PC-3 (cell line): Measurements from ENCODE around the gene TNRC6C. TPM values are rescaled to one million over a fixed set of nuclear protein-coding genes. Genes with fewer than 3 reads are reported as not detected.

ENCODE experiments used
- ATAC-seq: fragments of 200-7000 bp; cut with Tn5 transposase; 2 replicates; pipeline ENCODE4 v1.9.1; 2020; ENCODE audit warnings: mild to moderate bottlenecking, moderate library complexity
- BruUV-seq: library from RNA; stranded (reverse); fragments of 400-500 nt; replicated peaks from 2 replicates; lab custom pipeline; 2021; lab: Mats Ljungman, UMichigan
- CTCF ChIA-PET: fragments of 300-600 bp; sonication (Branson Sonifier 250); formaldehyde crosslinking; loops from one replicate; lab custom pipeline; 2022; ENCODE audit warnings: antibody characterized with exemption; lab: Charles Lee
- POLR2A ChIA-PET: fragments of 300-600 bp; sonication (Branson Sonifier 250); formaldehyde crosslinking; loops from one replicate; lab custom pipeline; 2022; ENCODE audit warnings: antibody characterized with exemption; ENCODE audit not compliant: unreplicated experiment; lab: Charles Lee
- DNase-seq: peaks from one replicate; pipeline ENCODE4 v3.0.0-alpha.2; 2015
- H2AFZ ChIP-seq: fragments of 300-600 bp; sonication (generic); 2 replicates; pipeline ENCODE4 v1.6.0; 2016; ENCODE audit warnings: antibody characterized with exemption, low read length
- H3F3A ChIP-seq: fragments of 300-600 bp; sonication (generic); one replicate; pipeline ENCODE4 v1.6.0; 2017; ENCODE audit warnings: antibody characterized with exemption, low read length, control low read depth, mild to moderate bottlenecking; ENCODE audit not compliant: unreplicated experiment
- H3K27ac ChIP-seq: fragments of 300-600 bp; sonication (generic); 2 replicates; pipeline ENCODE4 v1.5.1; 2016; ENCODE audit warnings: mild to moderate bottlenecking, low read length
- H3K27me3 ChIP-seq: fragments of 300-600 bp; sonication (generic); 2 replicates; pipeline ENCODE4 v1.6.1; 2016; ENCODE audit warnings: low read length, mixed read lengths
- H3K36me3 ChIP-seq: fragments of 300-600 bp; sonication (generic); 2 replicates; pipeline ENCODE4 v1.6.1; 2016; ENCODE audit warnings: low read depth, mixed run types, low read length, mixed read lengths
- H3K4me1 ChIP-seq: fragments of 300-600 bp; sonication (generic); 2 replicates; pipeline ENCODE4 v1.5.1; 2016; ENCODE audit warnings: low read length; ENCODE audit not compliant: insufficient read depth
- H3K4me2 ChIP-seq: fragments of 300-600 bp; sonication (generic); 2 replicates; pipeline ENCODE4 v1.6.0; 2016; ENCODE audit warnings: low read length
- H3K4me3 ChIP-seq: fragments of 300-600 bp; sonication (generic); 2 replicates; pipeline ENCODE4 v1.5.1; 2016; ENCODE audit warnings: mild to moderate bottlenecking, low read length, mixed read lengths
- H3K79me2 ChIP-seq: fragments of 300-600 bp; sonication (generic); 2 replicates; pipeline ENCODE4 v1.6.1; 2017; ENCODE audit warnings: low read length, mixed read lengths
- H3K9ac ChIP-seq: fragments of 300-600 bp; sonication (generic); 2 replicates; pipeline ENCODE4 v1.6.0; 2016; ENCODE audit warnings: mild to moderate bottlenecking, low read length
- H3K9me2 ChIP-seq: fragments of 300-600 bp; sonication (generic); replicated peaks from 2 replicates; pipeline ENCODE4 v1.6.1; 2016; ENCODE audit warnings: mixed run types, low read length, mixed read lengths
- H3K9me3 ChIP-seq: fragments of 300-600 bp; sonication (generic); 2 replicates; pipeline ENCODE4 v1.6.1; 2016; ENCODE audit warnings: low read length, mixed read lengths
- H4K20me1 ChIP-seq: fragments of 300-600 bp; sonication (generic); 2 replicates; pipeline ENCODE4 v1.6.1; 2016; ENCODE audit warnings: low read length, mixed read lengths
- EZH2 ChIP-seq: fragments of 300-600 bp; sonication (generic); IDR thresholded peaks from one replicate; pipeline ENCODE4 v1.6.1; 2017; ENCODE audit warnings: antibody characterized with exemption, mild to moderate bottlenecking, low read length; ENCODE audit not compliant: unreplicated experiment
- EZH2phosphoT487 ChIP-seq: fragments of 300-600 bp; sonication (generic); IDR thresholded peaks from 2 replicates; pipeline ENCODE4 v1.6.1; 2018; ENCODE audit warnings: mild to moderate bottlenecking, antibody characterized with exemption, low read length, borderline replicate concordance
- intact Hi-C: fragments of 100-400 bp; cut with micrococcal nuclease; formaldehyde crosslinking; loops from 2 replicates; pipeline ENCODE4 v1.9.0; 2023
- total RNA-seq: library from RNA; depleted of rRNA; stranded (reverse); fragments of >200 nt; gene quantifications from 2 replicates; pipeline ENCODE4 v1.2.3, GENCODE V29; 2014
- TF ChIP-seq, protein P1 (sequence below): fragments of 300-600 bp; sonication (generic); conservative IDR thresholded peaks from 2 replicates; pipeline ENCODE4 v1.5.1; 2017; ENCODE audit warnings: antibody characterized with exemption, low read depth, mild to moderate bottlenecking, low read length

TNRC6C gene
- total RNA-seq, 1 experiment from 2014 or later, result 5.3 TPM

DNA sequence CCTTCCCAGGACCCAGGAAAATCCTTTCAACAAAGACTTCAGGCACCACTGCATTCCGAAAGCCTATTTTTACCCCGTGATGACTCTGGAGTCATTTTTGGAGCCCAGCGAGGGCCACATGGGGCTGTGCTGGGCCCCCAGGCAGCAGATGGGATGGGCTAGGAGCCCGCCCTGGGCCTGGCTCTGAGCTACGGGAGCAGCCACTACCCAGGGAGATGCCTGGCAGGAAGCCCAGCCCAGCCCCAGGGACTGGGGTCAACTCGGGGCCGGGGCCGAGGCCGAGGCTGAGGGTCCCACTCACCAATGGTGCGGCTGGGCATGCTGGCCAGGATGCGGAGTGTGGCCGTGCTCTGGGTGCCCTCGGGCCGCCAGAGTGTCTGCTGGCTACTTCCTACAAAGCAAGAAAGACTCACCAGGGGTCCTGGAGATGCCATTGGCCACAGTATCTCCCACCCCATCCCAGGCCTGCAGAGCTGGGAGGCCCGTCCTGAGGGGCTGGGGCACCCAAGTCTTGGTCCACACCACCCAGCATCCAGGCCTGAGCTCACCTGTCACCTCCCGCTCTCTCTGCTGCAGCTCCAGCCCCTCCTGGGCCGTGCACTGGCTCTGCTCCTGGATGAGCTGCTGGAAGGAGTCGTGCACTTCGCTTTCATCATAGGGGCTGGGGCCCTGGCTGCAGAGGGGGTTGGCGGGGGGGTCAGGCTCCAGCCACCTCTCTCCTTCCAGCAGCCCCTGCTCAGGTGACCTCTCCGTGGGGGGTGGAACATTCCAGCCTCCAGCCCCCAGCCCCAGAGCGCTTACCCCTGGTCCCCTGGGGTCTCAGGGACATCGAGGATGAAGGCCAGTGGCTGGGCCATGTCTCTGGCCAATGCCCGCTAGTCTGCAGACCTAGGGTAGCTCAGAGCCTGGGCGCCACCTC, 167.7 kb downstream of the TNRC6C start:
- ChIA-PET POLR2A (no interaction called here), CTCF (no interaction called here)
- BruUV-seq, result no TSS peak
- H3K4me1 ChIP-seq, result peaks cover 18% of the 10 kb centered on the region
- DNase-seq (no peak), ATAC-seq (no peak)
- TF ChIP-seq, protein P1, sequence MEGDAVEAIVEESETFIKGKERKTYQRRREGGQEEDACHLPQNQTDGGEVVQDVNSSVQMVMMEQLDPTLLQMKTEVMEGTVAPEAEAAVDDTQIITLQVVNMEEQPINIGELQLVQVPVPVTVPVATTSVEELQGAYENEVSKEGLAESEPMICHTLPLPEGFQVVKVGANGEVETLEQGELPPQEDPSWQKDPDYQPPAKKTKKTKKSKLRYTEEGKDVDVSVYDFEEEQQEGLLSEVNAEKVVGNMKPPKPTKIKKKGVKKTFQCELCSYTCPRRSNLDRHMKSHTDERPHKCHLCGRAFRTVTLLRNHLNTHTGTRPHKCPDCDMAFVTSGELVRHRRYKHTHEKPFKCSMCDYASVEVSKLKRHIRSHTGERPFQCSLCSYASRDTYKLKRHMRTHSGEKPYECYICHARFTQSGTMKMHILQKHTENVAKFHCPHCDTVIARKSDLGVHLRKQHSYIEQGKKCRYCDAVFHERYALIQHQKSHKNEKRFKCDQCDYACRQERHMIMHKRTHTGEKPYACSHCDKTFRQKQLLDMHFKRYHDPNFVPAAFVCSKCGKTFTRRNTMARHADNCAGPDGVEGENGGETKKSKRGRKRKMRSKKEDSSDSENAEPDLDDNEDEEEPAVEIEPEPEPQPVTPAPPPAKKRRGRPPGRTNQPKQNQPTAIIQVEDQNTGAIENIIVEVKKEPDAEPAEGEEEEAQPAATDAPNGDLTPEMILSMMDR, result no peak
- no peak for TF ChIP-seq EZH2
- no peak for TF ChIP-seq EZH2phosphoT487
- no peak overlapping the region for H2AFZ ChIP-seq
- H3K4me2 ChIP-seq, result peak overlapping the region; percentile 99
- H3K9ac ChIP-seq, result no peak overlapping the region
- no peaks in the 10 kb centered on the region for H3K27me3 ChIP-seq
- no peaks in the 10 kb centered on the region for H4K20me1 ChIP-seq
- H3K27ac ChIP-seq, result no peak overlapping the region
- no peaks in the 10 kb centered on the region for H3K9me2 ChIP-seq
- peaks cover 15% of the 10 kb centered on the region; the same call in 1 of the 2 replicates for H3K36me3 ChIP-seq
- no peaks in the 10 kb centered on the region for H3F3A ChIP-seq
- intact Hi-C loops, result no loop called here
- H3K79me2 ChIP-seq, result peaks cover 23% of the 10 kb centered on the region
- H3K9me3 ChIP-seq, result no peaks in the 10 kb centered on the region
- H3K4me3 ChIP-seq, result 0 out of 2 replicates have a peak overlapping the region, but pooled peaks have one; percentile 95

DNA sequence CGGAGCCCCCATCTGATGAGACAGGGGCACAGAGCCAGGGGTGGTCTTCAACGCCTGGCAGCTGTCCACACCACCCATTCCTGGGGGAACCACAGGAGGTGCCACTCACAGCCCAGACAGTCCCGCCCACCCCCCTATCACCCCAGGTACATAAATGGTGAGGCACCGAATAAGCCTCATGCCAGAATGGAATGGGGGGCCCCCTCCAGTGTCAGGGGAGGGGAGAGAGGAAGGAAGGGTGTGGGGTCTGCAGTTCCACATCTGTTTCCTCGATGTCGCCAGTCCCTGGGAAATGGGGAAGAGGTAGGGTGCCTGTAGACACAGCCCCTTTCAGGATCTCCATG, 168.4 kb downstream of the TNRC6C start:
- H3K4me3 ChIP-seq, result peak overlapping the region; percentile 95
- 0 out of 2 replicates have a peak overlapping the region, but pooled peaks have one; percentile 79 for H3K27ac ChIP-seq
- no peak for ATAC-seq
- no peak for TF ChIP-seq EZH2
- no peak for TF ChIP-seq EZH2phosphoT487
- TF ChIP-seq, protein P1, result no peak
- H3K36me3 ChIP-seq, result peaks cover 15% of the 10 kb centered on the region; the same call in 1 of the 2 replicates
- peaks cover 18% of the 10 kb centered on the region for H3K4me1 ChIP-seq
- H3K79me2 ChIP-seq, result peaks cover 23% of the 10 kb centered on the region
- H3F3A ChIP-seq, result no peaks in the 10 kb centered on the region
- BruUV-seq, result no TSS peak
- no peak for DNase-seq
- H3K4me2 ChIP-seq, result peak overlapping the region; percentile 99
- no peaks in the 10 kb centered on the region for H4K20me1 ChIP-seq
- peak overlapping the region; percentile 83 for H3K9ac ChIP-seq
- POLR2A ChIA-PET, result no interaction called here
- no peaks in the 10 kb centered on the region for H3K9me2 ChIP-seq
- CTCF ChIA-PET, result no interaction called here
- intact Hi-C loops, result no loop called here
- H2AFZ ChIP-seq, result no peak overlapping the region
- no peaks in the 10 kb centered on the region for H3K9me3 ChIP-seq
- H3K27me3 ChIP-seq, result no peaks in the 10 kb centered on the region
